ENCODE data around the gene VIPR2. TPM values are rescaled to one million over a fixed set of nuclear protein-coding genes. Genes with fewer than 3 reads are reported as not detected.

The VIPR2 gene
- total and polyA plus RNA-seq, 2 experiments from 2014 or later = 1.3 to 2.7 TPM

DNA sequence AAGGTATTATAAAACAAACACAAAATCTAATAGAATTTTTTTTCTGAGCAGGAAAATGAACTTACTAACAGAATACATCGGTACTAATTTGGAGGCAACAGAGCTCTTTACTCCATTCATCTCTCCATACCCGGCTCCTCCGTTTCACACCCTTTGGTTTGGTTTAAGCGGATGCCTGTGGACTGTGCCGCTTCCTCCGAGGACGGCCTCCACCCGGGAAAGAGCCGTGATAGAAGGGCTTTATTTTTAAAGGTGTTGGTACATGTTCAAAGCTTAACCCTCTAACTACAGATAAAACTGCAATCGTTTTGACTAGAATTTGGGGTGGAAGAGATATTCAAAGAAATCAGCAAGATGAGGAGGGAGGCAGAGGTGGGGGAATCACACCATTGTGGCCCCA lies 1.9 kb downstream of the VIPR2 start:
- H3F3A ChIP-seq (replicated peaks; ENCODE audit: low read depth) = 0 out of 2 replicates have a peak, but pooled peaks cover 9% of the 10 kb centered on the region
- no peaks in the 10 kb centered on the region for H3K79me2 ChIP-seq (replicated peaks; ENCODE audit: insufficient read depth)
- peaks cover 3% of the 10 kb centered on the region; the same call in 1 of the 2 replicates for H4K20me1 ChIP-seq (replicated peaks; ENCODE audit: insufficient read depth)
- Mint-ChIP-seq H3K36me3 (ENCODE audit: low read depth) (peaks cover 19% of the 10 kb centered on the region), H3K27ac (no peak overlapping the region), H3K9me3 (peaks cover 59% of the 10 kb centered on the region), H3K27me3 (ENCODE audit: insufficient read depth, low read depth, poor library complexity) (peaks cover 32% of the 10 kb centered on the region), H3K4me3 (peak overlapping the region; percentile 23), H3K4me1 (peaks cover 26% of the 10 kb centered on the region)
- ATAC-seq (no peak), DNase-seq (ENCODE audit: low spot score) (no peak)
- H3K4me1 ChIP-seq (ENCODE audit: insufficient read depth) = peaks cover 49% of the 10 kb centered on the region
- H3K4me3 ChIP-seq = peak overlapping the region; percentile 76
- peaks cover 40% of the 10 kb centered on the region for H3K27me3 ChIP-seq (ENCODE audit: insufficient read depth)
- TF ChIP-seq NANOG (IDR thresholded peaks at IDR 0.05; ENCODE audit: borderline replicate concordance) (no peak), ZNF331 (CRISPR knock-in tag; IDR thresholded peaks at IDR 0.05; ENCODE audit: low read depth) (no peak), EZH2 (IDR thresholded peaks at IDR 0.05; ENCODE audit: low read depth, unreplicated experiment) (peak; percentile 29), STAT1 (IDR thresholded peaks at IDR 0.05; ENCODE audit: unreplicated experiment) (no peak)
- no peaks in the 10 kb centered on the region; the same call in 1 of the 2 replicates for H3K36me3 ChIP-seq (ENCODE audit: insufficient read depth)
- no peak overlapping the region for H2AFZ ChIP-seq
- H3K4me2 ChIP-seq = peak overlapping the region; percentile 89
- H3K27ac ChIP-seq (ENCODE audit: low read depth) = no peak overlapping the region
- no peaks in the 10 kb centered on the region for H3K9me2 ChIP-seq (ENCODE audit: insufficient read depth)

DNA sequence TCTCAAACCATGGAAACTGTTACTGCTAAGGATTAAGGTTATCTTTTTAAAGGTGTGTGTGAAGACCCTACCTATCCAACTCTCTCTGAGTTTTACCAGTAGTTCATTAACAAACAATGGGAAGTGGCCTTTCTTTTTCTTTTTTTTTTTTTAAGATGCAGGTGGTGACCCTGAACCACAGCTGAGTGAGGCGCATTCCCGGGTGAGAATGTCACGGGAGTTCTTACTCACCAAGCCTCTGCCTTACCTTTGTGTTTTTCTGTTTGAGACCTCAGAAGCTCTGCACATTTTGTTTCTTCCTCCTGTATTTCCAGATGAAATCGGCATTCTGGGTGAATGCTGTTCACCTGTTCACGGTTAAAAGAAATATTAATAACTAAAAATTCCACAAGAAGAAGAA lies 2.5 kb downstream of the VIPR2 start:
- Mint-ChIP-seq H3K27me3 (ENCODE audit: insufficient read depth, low read depth, poor library complexity) (peaks cover 32% of the 10 kb centered on the region), H3K27ac (no peak overlapping the region), H3K4me3 (no peak overlapping the region), H3K9me3 (peaks cover 62% of the 10 kb centered on the region), H3K36me3 (ENCODE audit: low read depth) (peaks cover 19% of the 10 kb centered on the region), H3K4me1 (peaks cover 26% of the 10 kb centered on the region)
- Histone ChIP-seq H3K36me3 (ENCODE audit: insufficient read depth) (no peaks in the 10 kb centered on the region; the same call in 1 of the 2 replicates), H3F3A (replicated peaks; ENCODE audit: low read depth) (0 out of 2 replicates have a peak, but pooled peaks cover 9% of the 10 kb centered on the region), H3K27ac (ENCODE audit: low read depth) (no peak overlapping the region), H3K4me3 (no peak overlapping the region; the same call in 1 of the 2 replicates), H3K4me1 (ENCODE audit: insufficient read depth) (peaks cover 44% of the 10 kb centered on the region), H3K27me3 (ENCODE audit: insufficient read depth) (peaks cover 40% of the 10 kb centered on the region), H2AFZ (no peak overlapping the region), H3K79me2 (replicated peaks; ENCODE audit: insufficient read depth) (no peaks in the 10 kb centered on the region), H3K4me2 (peak overlapping the region; percentile 89), H4K20me1 (replicated peaks; ENCODE audit: insufficient read depth) (peaks cover 3% of the 10 kb centered on the region; the same call in 1 of the 2 replicates), H3K9me2 (ENCODE audit: insufficient read depth) (no peaks in the 10 kb centered on the region)
- no peak for TF ChIP-seq ETS1 (IDR thresholded peaks at IDR 0.05)
- TF ChIP-seq EZH2phosphoT487 (IDR thresholded peaks at IDR 0.05; ENCODE audit: unreplicated experiment) = no peak
- ATAC-seq = no peak
- peak; percentile 30 for DNase-seq (ENCODE audit: low spot score)

DNA sequence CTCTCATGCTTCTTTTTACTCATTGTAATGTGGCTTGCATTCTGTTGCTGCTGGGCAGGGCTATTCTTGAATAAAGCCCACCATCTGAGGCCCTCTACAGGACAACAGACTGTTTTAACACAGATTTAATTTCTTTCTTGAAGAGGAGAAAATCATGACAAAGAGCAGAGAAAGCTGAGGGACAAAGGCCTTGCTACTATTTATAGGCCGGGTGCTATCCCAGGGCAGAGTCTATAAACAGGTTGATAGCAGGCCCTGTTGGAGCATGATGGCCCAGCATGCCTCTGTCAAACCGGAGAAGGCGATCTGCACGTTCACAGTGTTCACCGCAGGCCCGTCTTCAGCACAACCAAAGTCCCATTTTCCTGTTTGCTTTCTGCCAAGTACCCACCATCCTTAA lies 3.0 kb downstream of the VIPR2 start:
- Histone ChIP-seq H3K4me3 (no peak overlapping the region), H3F3A (replicated peaks; ENCODE audit: low read depth) (0 out of 2 replicates have a peak, but pooled peaks cover 9% of the 10 kb centered on the region), H3K36me3 (ENCODE audit: insufficient read depth) (no peaks in the 10 kb centered on the region; the same call in 1 of the 2 replicates), H3K27ac (ENCODE audit: low read depth) (no peak overlapping the region), H4K20me1 (replicated peaks; ENCODE audit: insufficient read depth) (peaks cover 3% of the 10 kb centered on the region; the same call in 1 of the 2 replicates), H2AFZ (no peak overlapping the region), H3K9me2 (ENCODE audit: insufficient read depth) (no peaks in the 10 kb centered on the region), H3K4me1 (ENCODE audit: insufficient read depth) (peaks cover 44% of the 10 kb centered on the region), H3K4me2 (peak overlapping the region; percentile 89), H3K79me2 (replicated peaks; ENCODE audit: insufficient read depth) (no peaks in the 10 kb centered on the region), H3K27me3 (ENCODE audit: insufficient read depth) (peaks cover 40% of the 10 kb centered on the region)
- DNase-seq (ENCODE audit: low spot score) = peak; percentile 55
- H3K36me3 Mint-ChIP-seq (ENCODE audit: low read depth) = peaks cover 19% of the 10 kb centered on the region
- peak; percentile 13 for ATAC-seq
- peaks cover 62% of the 10 kb centered on the region for H3K9me3 Mint-ChIP-seq
- no peak overlapping the region for H3K27ac Mint-ChIP-seq
- H3K4me3 Mint-ChIP-seq = 0 out of 3 replicates have a peak overlapping the region, but pooled peaks have one; percentile 3
- H3K27me3 Mint-ChIP-seq (ENCODE audit: insufficient read depth, low read depth, poor library complexity) = peaks cover 33% of the 10 kb centered on the region
- H3K4me1 Mint-ChIP-seq = peaks cover 26% of the 10 kb centered on the region
- TF ChIP-seq JUNB (IDR thresholded peaks at IDR 0.05; ENCODE audit: unreplicated experiment) = no peak
- TF ChIP-seq CTCF (conservative IDR thresholded peaks at IDR 0.05; ENCODE audit: low read depth in 2 of 2) = peak; percentile 30 to 36; a peak in 3 of 4 replicates
- TF ChIP-seq ZNF331 (CRISPR knock-in tag; IDR thresholded peaks at IDR 0.05; ENCODE audit: low read depth) = no peak

Data from GM23338 (cell line).